GM23338 (cell line): ENCODE results near the gene ADAM8. TPM values are rescaled to one million over a fixed set of nuclear protein-coding genes. Genes with fewer than 3 reads are reported as not detected.

Experiments
- EZH2phosphoT487 ChIP-seq: fragments of 200-600 bp; sonication (generic); IDR thresholded peaks from one replicate; pipeline ENCODE4 v1.8.1; 2018; ENCODE audit warnings: antibody characterized with exemption; ENCODE audit not compliant: unreplicated experiment
- ZNF331 ChIP-seq: fragments of 250-450 bp; sonication (Bioruptor Pico); IDR thresholded peaks from 2 replicates; pipeline ENCODE4 v1.5.0; 2020; ENCODE audit warnings: low read depth, mild to moderate bottlenecking, moderate library complexity
- ZNF462 ChIP-seq: fragments of 250-450 bp; sonication (Bioruptor Pico); IDR thresholded peaks from 2 replicates; pipeline ENCODE4 v1.5.0; 2020; ENCODE audit warnings: mild to moderate bottlenecking, moderate library complexity
- microRNA counts: library from miRNA; unstranded; fragments of <30 nt; microRNA quantifications from one replicate; lab custom pipeline; 2017
- microRNA-seq: library from miRNA; unstranded; fragments of <30 nt; microRNA quantifications from one replicate; pipeline ENCODE4, GENCODE V29; 2017
- polyA plus RNA-seq: library from polyadenylated mRNA; unstranded; fragments of >200 nt; fragmentation: Nextera tagmentation; extraction: Ambion mirVana; gene quantifications from 2 replicates; pipeline ENCODE4 v1.2.1, GENCODE V29; 2016
- total RNA-seq: library from RNA; depleted of rRNA; stranded (reverse); fragments of >200 nt; shearing (Covaris generic); gene quantifications from 2 replicates; pipeline ENCODE4 v1.2.3, GENCODE V29; 2014; rRNA removed

ADAM8 gene
- total and polyA plus RNA-seq, 2 experiments from 2014 or later: 1.9 to 5.5 TPM

- TF ChIP-seq ZNF462 (CRISPR knock-in tag) (no peak), ZNF331 (CRISPR knock-in tag) (no peak), EZH2phosphoT487 (no peak)
Observed at GRCh38 chr10:133212853-133213494, 63.7 kb downstream of the ADAM8 start (continued).

MicroRNA genes within 50 kb of the gene (microRNA counts, 767-probe panel; counts per million panel counts)
- microRNA hsa-miR-202-3p (lab: Ali Mortazavi, UCI): not detected

Small RNAs within 50 kb of the gene (microRNA-seq; reads per million reads assigned to microRNA genes)
- gene MIR202: not detected

Other genes with a start within 250 kb of the ADAM8 start
- gene ADGRA1, start 188.9 kb downstream of the ADAM8 start, total RNA-seq: 0.52 and 0.66 TPM in 2 replicates
- gene ADGRA1, start 188.9 kb downstream of the ADAM8 start, polyA plus RNA-seq: 0.07 and 0.23 TPM in 2 replicates
- 8.2 and 16.0 TPM in 2 replicates for gene KNDC1, start 116.6 kb downstream of the ADAM8 start, total RNA-seq
- gene KNDC1, start 116.6 kb downstream of the ADAM8 start, polyA plus RNA-seq: 1.8 and 1.9 TPM in 2 replicates
- gene UTF1, start 46.7 kb downstream of the ADAM8 start, total RNA-seq: 7.7 and 12.2 TPM in 2 replicates
- 51.4 and 55.7 TPM in 2 replicates for gene UTF1, start 46.7 kb downstream of the ADAM8 start, polyA plus RNA-seq
- 6.3 and 8.1 TPM in 2 replicates for gene VENTX, start 39.0 kb downstream of the ADAM8 start, total RNA-seq
- 4.8 and 5.1 TPM in 2 replicates for gene VENTX, start 39.0 kb downstream of the ADAM8 start, polyA plus RNA-seq
- gene TUBGCP2, start 32.0 kb upstream of the ADAM8 start, total RNA-seq: 51.5 and 67.7 TPM in 2 replicates
- gene TUBGCP2, start 32.0 kb upstream of the ADAM8 start, polyA plus RNA-seq: 56.6 and 59.6 TPM in 2 replicates
- gene ZNF511, start 32.0 kb upstream of the ADAM8 start, total RNA-seq: 41.0 and 41.3 TPM in 2 replicates
- gene ZNF511, start 32.0 kb upstream of the ADAM8 start, polyA plus RNA-seq: 104 and 114 TPM in 2 replicates
- gene CALY, start 60.0 kb upstream of the ADAM8 start, total RNA-seq: 0.31 and 1.0 TPM in 2 replicates
- gene CALY, start 60.0 kb upstream of the ADAM8 start, polyA plus RNA-seq: 8.0 and 9.0 TPM in 2 replicates
- not detected in 2 replicates for gene PRAP1, start 70.5 kb upstream of the ADAM8 start, total RNA-seq
- gene PRAP1, start 70.5 kb upstream of the ADAM8 start, polyA plus RNA-seq: 0.68 and 1.5 TPM in 2 replicates
- gene FUOM, start 81.2 kb upstream of the ADAM8 start, total RNA-seq: 33.9 and 43.9 TPM in 2 replicates
- 30.8 and 33.0 TPM in 2 replicates for gene FUOM, start 81.2 kb upstream of the ADAM8 start, polyA plus RNA-seq
- 87.8 and 92.1 TPM in 2 replicates for gene ECHS1, start 96.5 kb upstream of the ADAM8 start, total RNA-seq
- 120 and 127 TPM in 2 replicates for gene ECHS1, start 96.5 kb upstream of the ADAM8 start, polyA plus RNA-seq
- gene PAOX, start 102.4 kb upstream of the ADAM8 start, total RNA-seq: 8.7 and 8.8 TPM in 2 replicates
- 4.1 and 6.1 TPM in 2 replicates for gene PAOX, start 102.4 kb upstream of the ADAM8 start, polyA plus RNA-seq
- gene MTG1, start 117.3 kb upstream of the ADAM8 start, total RNA-seq: 35.3 and 45.7 TPM in 2 replicates
- 68.6 and 70.8 TPM in 2 replicates for gene MTG1, start 117.3 kb upstream of the ADAM8 start, polyA plus RNA-seq
- gene SPRN, start 147.8 kb upstream of the ADAM8 start, total RNA-seq: 0.31 TPM in 1 of 2 replicates, not detected in the other
- 0.31 and 0.59 TPM in 2 replicates for gene SPRN, start 147.8 kb upstream of the ADAM8 start, polyA plus RNA-seq
- 0.19 and 0.59 TPM in 2 replicates for gene SCART1, start 177.1 kb upstream of the ADAM8 start, total RNA-seq
- gene SCART1, start 177.1 kb upstream of the ADAM8 start, polyA plus RNA-seq: not detected in 2 replicates